ENCODE measurements around the gene DSTYK. TPM values are rescaled to one million over a fixed set of nuclear protein-coding genes. Genes with fewer than 3 reads are reported as not detected.

The DSTYK gene
- total RNA-seq, 1 experiment from 2014 or later = 11.3 TPM

DNA sequence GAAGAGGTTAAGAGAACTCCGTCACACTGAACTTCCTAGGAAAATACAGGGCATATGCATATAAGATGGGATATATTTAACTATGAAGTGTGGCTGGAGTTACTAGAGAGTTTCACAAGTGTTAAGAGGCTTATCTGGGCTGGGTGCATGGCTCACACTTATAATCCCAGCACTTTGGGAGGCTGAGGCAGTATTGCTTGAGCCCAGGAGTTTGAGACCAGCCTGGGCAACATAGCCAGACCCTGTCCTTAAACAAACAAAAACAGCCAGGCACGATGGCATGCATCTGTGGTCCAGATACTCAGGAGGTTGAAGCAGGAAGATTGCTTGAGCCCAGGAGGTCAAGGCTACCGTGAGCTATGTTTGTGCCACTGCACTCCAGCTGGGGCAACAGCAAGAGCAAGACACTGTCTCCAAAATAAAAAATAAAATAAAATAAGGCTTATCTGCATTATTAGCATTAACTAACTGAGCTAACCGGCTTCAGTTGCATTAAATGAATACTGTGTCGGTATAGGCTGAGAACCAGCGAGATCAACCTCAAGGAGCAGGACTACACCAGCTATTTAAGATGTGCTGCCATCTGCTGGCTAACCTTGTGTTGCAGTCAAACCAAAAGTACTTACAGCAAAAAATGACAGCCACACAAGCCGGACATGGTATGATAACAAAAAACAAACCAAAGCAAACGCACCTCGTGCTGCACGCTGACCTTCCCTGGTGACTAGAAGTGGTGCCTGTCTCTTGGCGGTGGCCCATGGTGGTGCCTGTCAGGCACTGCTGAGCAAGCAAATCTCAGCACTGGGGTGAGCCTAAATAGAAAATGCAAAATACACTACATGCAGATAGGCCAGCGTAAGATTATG lies 70.0 kb downstream of the DSTYK start:
- CTCF ChIA-PET = interaction anchor here (0.7 to 1.0 kb wide), 3 partner anchors 19 to 130 kb away, joined by 3 read pairs; no protein-coding TSS in a partner anchor
- Histone ChIP-seq H3K36me3 (ENCODE audit: control insufficient read depth, insufficient read depth, low read length) (no peaks in the 10 kb centered on the region), H3K4me1 (ENCODE audit: control insufficient read depth, insufficient read depth, low read length) (0 out of 2 replicates have a peak, but pooled peaks cover 3% of the 10 kb centered on the region), H3K27ac (ENCODE audit: low read length) (no peak overlapping the region), H3K27me3 (ENCODE audit: control insufficient read depth, insufficient read depth, low read length) (no peaks in the 10 kb centered on the region), H3K9me3 (ENCODE audit: control insufficient read depth, insufficient read depth, low read depth, low read length) (no peaks in the 10 kb centered on the region), H3K4me3 (ENCODE audit: low read depth in 2 of 2, low read length in 2 of 2) (no peak overlapping the region)
- TF ChIP-seq, protein P1, sequence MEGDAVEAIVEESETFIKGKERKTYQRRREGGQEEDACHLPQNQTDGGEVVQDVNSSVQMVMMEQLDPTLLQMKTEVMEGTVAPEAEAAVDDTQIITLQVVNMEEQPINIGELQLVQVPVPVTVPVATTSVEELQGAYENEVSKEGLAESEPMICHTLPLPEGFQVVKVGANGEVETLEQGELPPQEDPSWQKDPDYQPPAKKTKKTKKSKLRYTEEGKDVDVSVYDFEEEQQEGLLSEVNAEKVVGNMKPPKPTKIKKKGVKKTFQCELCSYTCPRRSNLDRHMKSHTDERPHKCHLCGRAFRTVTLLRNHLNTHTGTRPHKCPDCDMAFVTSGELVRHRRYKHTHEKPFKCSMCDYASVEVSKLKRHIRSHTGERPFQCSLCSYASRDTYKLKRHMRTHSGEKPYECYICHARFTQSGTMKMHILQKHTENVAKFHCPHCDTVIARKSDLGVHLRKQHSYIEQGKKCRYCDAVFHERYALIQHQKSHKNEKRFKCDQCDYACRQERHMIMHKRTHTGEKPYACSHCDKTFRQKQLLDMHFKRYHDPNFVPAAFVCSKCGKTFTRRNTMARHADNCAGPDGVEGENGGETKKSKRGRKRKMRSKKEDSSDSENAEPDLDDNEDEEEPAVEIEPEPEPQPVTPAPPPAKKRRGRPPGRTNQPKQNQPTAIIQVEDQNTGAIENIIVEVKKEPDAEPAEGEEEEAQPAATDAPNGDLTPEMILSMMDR (IDR thresholded peaks at IDR 0.05) = peak; percentile 92
- TF ChIP-seq TCF7L2 (IDR thresholded peaks at IDR 0.05; ENCODE audit: low read depth, low read length) = no peak
- no TSS peak for BruUV-seq (replicated peaks)
- DNase-seq (ENCODE audit: low read depth, low spot score) (peak; percentile 55), ATAC-seq (peak; percentile 88)
- in situ Hi-C loops (cut with HindIII; ENCODE audit: low pct_unique_long_range_greater_than_20kb, low sequenced_read_pairs) = no loop called here
- POLR2A ChIA-PET = no interaction called here
- intact Hi-C loops (cut with micrococcal nuclease; ENCODE audit: unreplicated experiment) = loop anchor here (5.0 kb wide), 1 partner anchor 154 kb away; no protein-coding TSS in a partner anchor

DNA sequence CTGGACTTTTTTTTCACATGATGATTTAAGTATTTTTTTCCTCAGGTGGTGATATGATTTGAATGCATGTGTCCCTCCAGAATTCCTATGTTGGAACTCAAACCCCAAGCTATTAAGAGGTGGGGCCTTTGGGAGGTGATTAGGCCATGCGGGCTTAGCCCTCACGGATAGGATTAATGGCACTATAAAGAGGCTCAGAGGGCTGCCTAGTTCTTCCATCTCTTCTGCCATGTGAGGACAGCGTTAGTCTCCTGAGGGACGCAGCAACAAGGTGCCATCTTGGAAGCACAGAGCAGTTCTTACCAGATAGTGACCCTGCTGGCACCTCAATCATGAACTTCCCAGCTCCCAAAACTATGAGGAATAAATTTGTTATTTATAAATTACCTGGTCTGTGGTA lies 71.4 kb downstream of the DSTYK start:
- Histone ChIP-seq H3K36me3 (ENCODE audit: control insufficient read depth, insufficient read depth, low read length) (no peaks in the 10 kb centered on the region), H3K4me1 (ENCODE audit: control insufficient read depth, insufficient read depth, low read length) (0 out of 2 replicates have a peak, but pooled peaks cover 2% of the 10 kb centered on the region), H3K9me3 (ENCODE audit: control insufficient read depth, insufficient read depth, low read depth, low read length) (no peaks in the 10 kb centered on the region), H3K27ac (ENCODE audit: low read length) (no peak overlapping the region), H3K4me3 (ENCODE audit: low read depth in 2 of 2, low read length in 2 of 2) (no peak overlapping the region), H3K27me3 (ENCODE audit: control insufficient read depth, insufficient read depth, low read length) (no peaks in the 10 kb centered on the region)
- BruUV-seq (replicated peaks) = no TSS peak
- in situ Hi-C loops (cut with HindIII; ENCODE audit: low pct_unique_long_range_greater_than_20kb, low sequenced_read_pairs) (no loop called here), intact Hi-C loops (cut with micrococcal nuclease; ENCODE audit: unreplicated experiment) (loop anchor here (5.0 kb wide), 1 partner anchor 153 kb away; no protein-coding TSS in a partner anchor)
- TF ChIP-seq POLR2AphosphoS5 (IDR thresholded peaks at IDR 0.05; ENCODE audit: low read depth, low read length) (no peak), SIN3A (IDR thresholded peaks at IDR 0.05; ENCODE audit: borderline replicate concordance, insufficient read depth, low read depth, low read length) (no peak), TCF7L2 (IDR thresholded peaks at IDR 0.05; ENCODE audit: low read depth, low read length) (no peak)
- TF ChIP-seq, protein P2, sequence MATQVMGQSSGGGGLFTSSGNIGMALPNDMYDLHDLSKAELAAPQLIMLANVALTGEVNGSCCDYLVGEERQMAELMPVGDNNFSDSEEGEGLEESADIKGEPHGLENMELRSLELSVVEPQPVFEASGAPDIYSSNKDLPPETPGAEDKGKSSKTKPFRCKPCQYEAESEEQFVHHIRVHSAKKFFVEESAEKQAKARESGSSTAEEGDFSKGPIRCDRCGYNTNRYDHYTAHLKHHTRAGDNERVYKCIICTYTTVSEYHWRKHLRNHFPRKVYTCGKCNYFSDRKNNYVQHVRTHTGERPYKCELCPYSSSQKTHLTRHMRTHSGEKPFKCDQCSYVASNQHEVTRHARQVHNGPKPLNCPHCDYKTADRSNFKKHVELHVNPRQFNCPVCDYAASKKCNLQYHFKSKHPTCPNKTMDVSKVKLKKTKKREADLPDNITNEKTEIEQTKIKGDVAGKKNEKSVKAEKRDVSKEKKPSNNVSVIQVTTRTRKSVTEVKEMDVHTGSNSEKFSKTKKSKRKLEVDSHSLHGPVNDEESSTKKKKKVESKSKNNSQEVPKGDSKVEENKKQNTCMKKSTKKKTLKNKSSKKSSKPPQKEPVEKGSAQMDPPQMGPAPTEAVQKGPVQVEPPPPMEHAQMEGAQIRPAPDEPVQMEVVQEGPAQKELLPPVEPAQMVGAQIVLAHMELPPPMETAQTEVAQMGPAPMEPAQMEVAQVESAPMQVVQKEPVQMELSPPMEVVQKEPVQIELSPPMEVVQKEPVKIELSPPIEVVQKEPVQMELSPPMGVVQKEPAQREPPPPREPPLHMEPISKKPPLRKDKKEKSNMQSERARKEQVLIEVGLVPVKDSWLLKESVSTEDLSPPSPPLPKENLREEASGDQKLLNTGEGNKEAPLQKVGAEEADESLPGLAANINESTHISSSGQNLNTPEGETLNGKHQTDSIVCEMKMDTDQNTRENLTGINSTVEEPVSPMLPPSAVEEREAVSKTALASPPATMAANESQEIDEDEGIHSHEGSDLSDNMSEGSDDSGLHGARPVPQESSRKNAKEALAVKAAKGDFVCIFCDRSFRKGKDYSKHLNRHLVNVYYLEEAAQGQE (IDR thresholded peaks at IDR 0.05; ENCODE audit: insufficient read depth in 1 of 2, low read depth in 2 of 2, low read length in 1 of 2) = no peak
- TF ChIP-seq, protein P1 (IDR thresholded peaks at IDR 0.05) = no peak
- POLR2A ChIA-PET = no interaction called here
- DNase-seq (ENCODE audit: low read depth, low spot score) (no peak), ATAC-seq (no peak)
- CTCF ChIA-PET = interaction anchor here (0.7 kb wide), 2 partner anchors 56 to 131 kb away, joined by 3 read pairs; partner anchors contain the start of gene TMEM81
